ENCODE data around the gene SFT2D2. TPM values are rescaled to one million over a fixed set of nuclear protein-coding genes. Genes with fewer than 3 reads are reported as not detected.
"Not testable (repeated sequence)": the region's sequence is repeated elsewhere in the genome, so short reads cannot be mapped to it uniquely, and the experiment has no call there.

SFT2D2 gene
- polyA plus RNA-seq (ENCODE audit: insufficient read length in 3 of 3), result 10 to 100 TPM; 16.1 to 17.3 (median 16.4) TPM

DNA sequence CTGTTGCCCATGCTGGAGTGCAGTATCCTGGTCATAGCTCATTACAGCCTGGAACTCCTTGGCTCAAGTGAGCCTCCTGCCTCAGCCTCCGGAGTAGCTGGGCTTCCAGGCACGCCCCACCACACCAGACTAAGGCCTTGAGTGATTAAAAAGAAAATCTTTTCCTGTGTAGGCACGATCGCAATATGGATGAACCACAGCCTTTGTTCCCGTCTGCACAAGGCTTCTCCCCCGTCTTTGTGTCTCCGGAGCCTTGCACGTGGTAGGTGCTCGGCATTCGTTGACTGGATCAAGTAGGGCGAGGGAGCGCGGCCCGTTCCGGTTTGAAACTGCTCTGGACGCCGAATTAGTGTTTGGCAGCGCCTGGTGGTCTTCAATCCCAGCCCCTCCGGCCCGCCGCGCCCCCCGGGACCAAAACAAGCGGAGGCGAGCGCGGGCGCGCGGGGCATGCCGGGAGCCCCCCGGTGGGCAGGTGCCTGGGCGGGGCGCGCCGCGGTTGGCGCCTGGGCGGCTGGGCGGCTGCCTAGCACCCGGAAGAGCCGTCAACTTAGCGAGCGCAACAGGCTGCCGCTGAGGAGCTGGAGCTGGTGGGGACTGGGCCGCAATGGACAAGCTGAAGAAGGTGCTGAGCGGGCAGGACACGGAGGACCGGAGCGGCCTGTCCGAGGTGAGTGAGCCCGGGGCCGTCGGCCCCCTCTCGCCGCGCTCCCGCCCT is at the start of gene SFT2D2:
TSS of gene SFT2D2 (plus strand) at position 529 of the 715 bp plus-strand sequence. CDS start at position 605, 76 bp downstream.
- DNase-seq (ENCODE audit: low read depth in 3 of 3, low spot score in 2 of 3), result peak; percentile 58 to 67 (median 58)

DNA sequence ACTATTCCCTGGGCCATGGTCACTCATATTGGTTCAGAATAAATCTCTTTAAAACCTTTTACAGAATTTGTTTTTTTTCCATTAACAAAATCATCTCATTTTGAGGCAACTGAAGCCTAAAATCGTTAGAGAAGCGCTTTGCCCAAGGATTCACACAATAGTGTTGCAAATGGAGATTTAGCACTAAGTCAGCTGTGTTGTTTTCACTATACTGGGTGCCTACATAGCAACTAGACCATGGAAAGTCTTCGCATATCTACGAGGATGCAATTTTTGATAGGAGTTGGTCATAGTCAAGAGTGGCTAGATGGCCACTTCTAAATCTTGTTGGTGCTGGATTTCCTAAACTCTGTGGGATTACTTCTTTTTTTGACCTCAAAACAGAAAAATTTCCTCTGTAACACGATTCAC is 47.6 kb upstream of the SFT2D2 start:
- DNase-seq (ENCODE audit: low read depth in 3 of 3, low spot score in 2 of 3), result no peak

DNA sequence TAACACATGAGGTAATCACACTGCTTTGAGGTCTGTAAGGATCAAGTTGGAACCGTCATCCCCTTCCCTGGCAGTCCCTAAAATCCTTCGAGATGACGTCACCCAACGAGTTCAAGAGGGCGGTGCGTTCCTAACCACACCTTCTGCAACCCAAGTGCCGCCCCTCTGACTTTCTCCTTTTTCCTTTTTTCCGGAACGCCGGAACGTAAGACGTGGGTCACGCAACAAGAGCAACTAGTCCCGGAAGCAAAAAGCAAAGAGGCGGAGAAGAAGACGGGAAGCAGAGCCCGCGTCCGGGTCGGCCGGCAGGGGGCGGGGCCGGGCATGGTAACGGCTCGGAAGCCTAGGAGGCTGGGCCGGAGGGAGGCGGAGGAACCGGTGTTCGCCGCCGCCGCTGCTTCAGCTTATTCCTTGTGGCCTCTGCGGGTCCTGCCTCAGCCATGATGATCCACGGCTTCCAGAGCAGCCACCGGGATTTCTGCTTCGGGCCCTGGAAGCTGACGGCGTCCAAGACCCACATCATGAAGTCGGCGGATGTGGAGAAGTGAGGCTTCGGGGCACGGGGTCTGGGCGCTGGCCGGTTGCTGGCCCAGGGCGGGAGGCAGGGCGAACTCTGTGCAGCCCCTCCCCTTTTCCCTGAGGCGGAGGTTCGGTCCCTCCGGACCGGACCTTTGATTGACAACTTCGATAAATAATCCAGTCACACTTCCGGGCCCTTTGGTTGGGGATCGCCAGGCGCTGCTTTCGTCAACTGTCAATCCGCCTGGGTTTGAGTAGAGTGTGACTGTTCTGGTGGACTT is 47.0 kb upstream of the SFT2D2 start, which contains the start of gene TIPRL:
TSS of gene TIPRL (plus strand) at position 325 of the 800 bp plus-strand sequence. CDS start at position 441, 116 bp downstream.
- DNase-seq (ENCODE audit: low read depth in 3 of 3, low spot score in 2 of 3), result peak; percentile 94 to 95 (median 95)

DNA sequence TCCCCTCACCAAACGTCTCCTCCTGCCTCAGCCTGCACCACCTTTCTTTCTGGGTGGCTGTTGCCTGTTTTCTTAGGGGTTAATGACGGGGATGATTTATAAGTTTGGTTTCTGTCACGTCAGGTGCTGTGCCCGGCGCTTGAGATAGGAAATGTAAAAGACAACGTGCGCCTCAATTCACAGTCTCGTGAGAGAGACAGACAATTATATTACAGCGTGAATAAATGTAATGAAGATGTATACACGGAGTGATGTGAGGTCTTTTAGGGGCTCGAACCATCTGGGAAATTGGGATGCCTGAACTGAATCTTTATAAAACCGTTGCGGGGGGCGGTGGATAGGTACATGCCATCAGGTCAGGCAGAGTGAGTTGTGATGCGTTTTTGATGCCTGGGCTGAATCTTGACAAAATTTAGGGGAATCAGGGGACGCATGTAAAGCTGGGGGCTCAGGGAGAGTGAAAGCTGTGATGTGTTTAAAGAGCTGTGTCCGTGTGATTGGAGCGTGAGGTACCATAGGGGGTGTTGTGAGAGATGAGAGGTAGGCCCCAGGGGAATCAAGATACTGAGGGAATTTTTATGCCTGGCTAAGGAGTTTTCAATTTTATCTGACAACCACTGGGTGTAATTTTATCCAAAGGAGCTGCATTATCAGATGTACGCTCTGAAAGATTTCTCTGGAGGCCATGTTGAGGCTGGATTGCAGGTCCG is 46.2 kb upstream of the SFT2D2 start:
- DNase-seq (ENCODE audit: low read depth in 3 of 3, low spot score in 2 of 3), result peak in 1 of 3 donors; percentile 3

DNA sequence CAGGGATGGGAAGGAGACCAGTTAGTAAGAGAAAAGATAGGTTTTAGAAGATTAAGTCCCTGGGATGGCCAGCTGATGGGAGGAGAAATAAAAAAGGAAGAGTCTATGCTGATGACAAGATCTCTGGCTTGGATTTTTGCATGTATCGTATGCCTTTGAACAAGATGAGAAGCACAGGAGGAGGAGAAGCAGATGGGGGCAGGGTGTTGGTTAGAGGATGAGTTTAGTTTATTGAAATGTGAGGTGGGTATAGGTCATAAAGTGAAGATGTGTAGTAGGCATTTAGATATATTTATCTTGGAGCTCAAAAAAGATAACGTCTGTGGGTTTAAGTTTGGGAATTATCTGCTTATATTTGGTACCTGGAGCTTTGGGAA is 45.7 kb upstream of the SFT2D2 start:
- DNase-seq (ENCODE audit: low read depth in 3 of 3, low spot score in 2 of 3), result peak in 1 of 3 donors; percentile 3

DNA sequence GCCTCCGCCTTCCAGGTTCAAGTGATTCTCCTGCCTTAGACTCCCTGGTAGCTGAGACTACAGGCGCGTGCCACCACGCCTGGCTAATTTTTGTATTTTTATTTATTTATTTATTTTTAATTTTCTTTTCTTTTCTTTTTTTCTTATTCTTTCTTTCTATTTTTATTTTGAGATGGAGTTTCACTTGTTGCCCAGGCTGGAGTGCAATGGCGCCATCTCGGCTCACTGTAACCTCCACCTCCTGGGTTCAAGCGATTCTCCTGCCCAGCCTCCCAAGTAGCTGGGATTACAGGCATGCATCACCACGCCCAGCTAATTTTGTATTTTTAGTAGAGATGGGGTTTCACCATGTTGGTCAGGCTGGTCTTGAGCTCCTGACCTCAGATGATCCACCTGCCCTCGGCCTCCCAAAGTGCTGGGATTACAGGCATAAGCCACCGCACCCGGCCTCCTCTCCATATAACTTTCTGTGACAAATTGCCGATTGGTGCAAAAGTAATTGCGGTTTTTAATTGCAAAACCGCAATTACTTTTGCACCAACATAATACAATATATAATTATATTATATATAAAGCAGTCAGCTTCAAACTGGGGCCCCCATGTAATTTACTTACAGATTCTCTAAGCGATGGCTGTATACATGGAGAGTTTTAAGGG is 44.6 kb upstream of the SFT2D2 start:
- not testable (repeated sequence) for DNase-seq (ENCODE audit: low read depth in 3 of 3, low spot score in 2 of 3)

DNA sequence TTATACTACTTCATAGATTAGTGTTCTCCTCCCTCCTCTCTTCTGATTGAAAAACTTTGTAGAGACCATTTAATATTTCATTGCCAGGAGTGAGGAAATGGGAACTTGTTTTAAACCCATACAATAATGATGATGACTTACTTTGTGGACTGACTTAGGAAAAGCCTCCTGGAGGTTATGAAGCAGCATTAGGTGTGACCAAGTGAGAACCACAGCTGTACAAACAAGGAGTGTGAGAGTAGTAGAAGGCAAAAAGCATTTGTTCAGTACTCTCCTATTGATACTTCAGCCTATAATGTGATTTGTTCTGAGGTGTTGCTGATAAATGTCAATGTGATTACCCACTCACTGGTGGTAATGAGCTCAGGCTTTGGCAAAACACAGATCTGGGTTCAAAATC is 38.6 kb upstream of the SFT2D2 start:
- no peak for DNase-seq (ENCODE audit: low read depth in 3 of 3, low spot score in 2 of 3)

DNA sequence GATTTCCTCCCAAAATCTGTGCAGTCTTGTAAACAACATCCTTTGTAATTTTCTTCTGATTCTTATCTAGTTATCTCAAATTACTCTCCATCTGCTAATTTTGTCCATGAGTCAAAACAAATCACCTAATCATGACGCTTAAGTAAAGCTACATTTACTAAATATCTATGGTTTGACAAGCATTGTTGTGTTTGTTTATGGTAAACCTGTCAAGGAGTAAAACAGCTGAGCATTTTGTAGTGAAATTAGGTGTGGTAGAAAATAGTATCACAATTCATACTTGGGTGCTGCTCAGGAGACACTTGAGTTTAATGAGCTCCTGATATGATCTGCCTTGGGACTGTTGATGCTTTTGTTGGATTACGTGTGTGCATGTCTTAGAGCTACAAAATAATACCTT is 35.4 kb upstream of the SFT2D2 start:
- DNase-seq (ENCODE audit: low read depth in 3 of 3, low spot score in 2 of 3), result no peak

DNA sequence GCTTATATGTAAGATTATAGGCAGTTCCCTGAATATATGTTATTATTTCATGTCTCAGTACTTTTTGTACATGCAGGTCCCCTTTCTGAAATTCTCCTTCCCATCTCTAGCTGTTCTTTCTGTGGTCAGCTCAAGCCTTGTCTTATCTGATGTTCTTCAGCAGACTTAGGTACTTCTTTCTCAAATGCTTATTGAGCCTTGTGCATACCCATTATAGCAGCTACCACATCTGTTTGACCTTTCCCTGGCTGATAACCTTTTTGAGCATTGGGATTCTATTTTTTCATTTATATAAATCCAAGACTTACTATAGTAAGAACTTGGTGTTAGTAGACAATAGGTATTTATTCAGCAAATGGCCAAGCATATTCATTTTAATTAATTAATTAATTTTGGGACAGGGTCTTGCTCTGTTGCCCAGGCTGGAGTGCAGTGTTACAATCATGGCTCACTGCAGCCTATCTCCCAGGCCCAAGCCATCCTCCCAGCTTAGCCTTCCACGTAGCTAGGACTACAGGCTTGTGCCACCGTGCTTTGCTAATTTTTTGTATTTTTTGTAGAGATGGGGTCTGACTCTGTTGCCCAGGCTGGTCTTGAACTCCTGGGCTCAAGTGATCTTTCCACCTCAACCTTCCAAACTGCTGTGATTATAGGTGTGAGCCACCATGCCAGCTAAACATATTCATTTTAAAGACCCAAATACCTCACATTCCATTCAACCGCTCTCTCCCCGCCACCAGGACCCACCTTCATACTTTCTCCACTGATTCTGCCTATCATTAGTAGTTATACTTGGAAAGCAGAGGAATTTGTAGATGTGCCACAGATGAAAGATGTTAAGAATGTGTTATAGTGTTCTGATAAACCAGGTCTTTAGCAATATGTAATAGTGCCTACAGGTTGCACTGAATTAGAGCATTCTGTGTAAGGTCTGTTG is 30.3 kb upstream of the SFT2D2 start:
- no peak for DNase-seq (ENCODE audit: low read depth in 3 of 3, low spot score in 2 of 3)

DNA sequence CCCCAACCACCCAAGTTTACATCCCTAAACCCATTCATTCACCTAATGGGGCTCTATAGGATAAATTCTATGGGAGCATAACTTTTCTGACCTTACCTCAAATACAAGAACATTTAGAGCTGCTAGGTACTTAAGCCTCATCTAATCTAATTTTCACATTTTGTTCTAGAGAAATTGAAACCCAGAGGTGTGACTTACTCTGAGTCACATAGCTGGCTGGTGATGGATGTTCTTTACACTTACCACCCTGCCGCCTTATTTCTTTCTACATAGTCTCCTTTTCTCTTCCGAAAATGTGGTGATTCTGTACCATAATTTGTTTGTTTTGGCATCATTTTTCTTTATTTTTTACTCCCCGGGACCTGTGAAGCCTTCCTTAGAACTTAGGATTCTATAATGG is 26.7 kb upstream of the SFT2D2 start:
- no peak for DNase-seq (ENCODE audit: low read depth in 3 of 3, low spot score in 2 of 3)

DNA sequence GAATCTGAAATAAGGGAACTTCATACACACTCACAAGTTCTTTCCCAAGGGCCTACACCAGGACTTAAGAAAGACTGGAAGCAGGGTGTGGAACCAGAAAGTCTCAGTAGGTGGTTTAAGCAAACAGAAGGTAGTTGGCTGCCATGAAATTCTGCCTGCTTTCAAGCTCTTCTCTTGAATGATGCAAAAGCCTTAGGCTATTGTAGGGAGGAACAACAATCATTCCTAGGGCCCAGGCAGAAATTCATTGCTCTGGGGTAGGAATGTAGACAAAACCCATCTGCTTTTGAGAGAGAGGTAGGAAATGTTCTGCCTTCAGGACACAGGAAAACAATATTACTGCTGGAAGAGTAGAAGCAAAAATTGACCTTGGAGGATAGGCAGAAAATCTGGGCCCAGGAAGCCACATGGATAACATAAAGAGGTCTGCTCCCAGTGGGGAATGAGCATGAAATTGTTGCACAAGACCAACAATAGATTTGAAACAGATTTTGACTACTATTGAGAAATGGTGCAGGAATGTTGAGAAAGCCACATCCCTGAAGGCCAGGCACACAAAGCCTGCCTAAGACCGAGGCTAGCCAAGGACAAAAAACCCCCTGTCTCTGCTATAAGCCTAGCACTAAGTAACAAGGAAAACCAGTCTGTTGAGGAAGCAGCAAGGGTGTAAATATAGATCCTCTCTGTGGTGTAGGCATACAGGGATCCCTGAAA is 22.7 kb upstream of the SFT2D2 start:
- no peak for DNase-seq (ENCODE audit: low read depth in 3 of 3, low spot score in 2 of 3)

DNA sequence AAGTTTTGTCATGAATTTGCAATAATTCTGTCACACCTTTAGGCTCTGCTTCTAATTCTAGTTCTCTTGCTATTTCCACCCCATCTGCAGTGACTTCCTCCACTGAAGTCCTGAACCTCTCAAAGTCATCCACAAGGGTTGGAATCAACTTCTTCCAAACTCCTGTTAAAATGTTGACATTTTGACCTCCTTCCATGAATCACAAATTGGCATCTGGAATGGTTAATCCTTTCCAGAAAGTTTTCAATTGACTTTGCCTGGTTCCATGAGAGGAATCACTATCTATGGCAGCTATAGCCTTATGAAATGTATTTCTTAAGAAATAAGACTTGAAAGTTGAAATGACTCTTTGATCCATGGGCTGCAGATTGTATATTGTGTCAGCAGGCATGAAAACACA is 19.7 kb upstream of the SFT2D2 start:
- DNase-seq (ENCODE audit: low read depth in 3 of 3, low spot score in 2 of 3), result no peak

DNA sequence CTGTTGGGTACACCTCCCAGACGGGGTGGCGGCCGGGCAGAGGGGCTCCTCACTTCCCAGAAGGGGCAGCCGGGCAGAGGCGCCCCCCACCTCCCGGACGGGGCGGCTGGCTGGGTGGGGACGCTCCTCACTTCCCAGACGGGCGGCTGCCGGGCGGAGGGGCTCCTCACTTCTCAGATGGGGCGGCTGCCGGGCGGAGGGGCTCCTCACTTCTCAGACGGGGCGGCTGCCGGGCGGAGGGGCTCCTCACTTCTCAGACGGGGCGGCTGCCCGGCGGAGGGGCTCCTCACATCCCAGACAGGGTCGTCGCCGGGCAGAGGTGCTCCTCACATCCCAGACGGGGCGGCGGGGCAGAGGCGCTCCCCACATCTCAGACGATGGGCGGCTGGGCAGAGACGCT is 18.1 kb upstream of the SFT2D2 start:
- DNase-seq (ENCODE audit: low read depth in 3 of 3, low spot score in 2 of 3), result not testable (repeated sequence)

DNA sequence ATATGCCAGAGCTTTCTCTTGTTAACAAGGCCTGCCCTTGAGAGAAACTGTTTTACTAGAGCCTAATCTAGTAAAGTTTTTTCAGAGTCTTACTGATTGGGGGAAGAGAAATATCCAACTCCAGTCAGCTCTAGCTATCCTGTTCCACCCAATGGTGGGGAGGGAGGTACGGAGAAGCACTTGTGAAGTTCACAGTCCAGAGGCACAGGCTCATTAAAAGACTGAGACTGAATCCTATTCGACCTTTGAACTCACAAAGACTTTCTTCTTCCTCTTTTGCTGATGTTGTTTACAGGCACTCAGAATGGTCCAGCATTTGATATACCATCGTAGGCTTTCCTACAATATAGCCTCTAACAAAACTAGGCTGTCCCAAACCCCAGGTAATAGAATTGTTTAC is 15.5 kb upstream of the SFT2D2 start:
- DNase-seq (ENCODE audit: low read depth in 3 of 3, low spot score in 2 of 3), result no peak

DNA sequence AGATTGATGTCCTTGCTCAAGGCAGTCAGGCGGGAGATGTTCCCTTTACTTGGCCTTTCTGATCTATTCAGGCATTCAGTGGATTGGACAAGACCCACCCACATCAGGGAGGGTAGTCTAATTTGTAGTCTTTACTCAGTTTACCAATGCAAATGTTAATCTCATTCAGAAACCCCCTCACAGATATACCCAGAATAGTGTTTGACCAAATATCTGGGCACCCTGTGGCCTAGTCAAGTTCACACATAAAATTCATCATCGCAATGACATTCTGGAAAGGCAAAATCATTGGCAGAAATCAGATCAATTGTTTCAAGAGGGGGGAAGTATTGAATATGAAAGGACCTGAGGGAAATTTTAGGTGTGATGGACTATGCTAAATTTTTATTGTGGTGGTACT is 12.5 kb upstream of the SFT2D2 start:
- no peak for DNase-seq (ENCODE audit: low read depth in 3 of 3, low spot score in 2 of 3)

DNA sequence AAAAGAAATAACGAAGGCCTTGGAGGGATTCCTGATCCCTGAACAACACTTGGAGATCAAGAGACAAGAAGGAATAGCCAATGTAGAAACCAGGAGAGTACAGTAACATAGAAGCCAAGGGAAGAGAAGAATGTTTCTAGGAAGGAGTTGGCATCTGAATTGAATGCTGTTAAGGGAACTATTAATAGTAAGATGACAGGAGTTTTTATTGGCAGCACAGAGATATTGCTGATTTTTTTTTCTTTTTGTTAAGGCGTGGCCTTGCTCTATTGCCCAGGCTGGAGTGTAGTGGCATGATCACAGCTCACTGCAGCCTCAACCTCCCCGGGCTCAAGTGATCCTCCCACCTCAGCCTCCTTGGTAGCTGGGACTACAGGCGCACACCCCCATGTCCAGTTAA is 9.6 kb upstream of the SFT2D2 start:
- no peak for DNase-seq (ENCODE audit: low read depth in 3 of 3, low spot score in 2 of 3)

DNA sequence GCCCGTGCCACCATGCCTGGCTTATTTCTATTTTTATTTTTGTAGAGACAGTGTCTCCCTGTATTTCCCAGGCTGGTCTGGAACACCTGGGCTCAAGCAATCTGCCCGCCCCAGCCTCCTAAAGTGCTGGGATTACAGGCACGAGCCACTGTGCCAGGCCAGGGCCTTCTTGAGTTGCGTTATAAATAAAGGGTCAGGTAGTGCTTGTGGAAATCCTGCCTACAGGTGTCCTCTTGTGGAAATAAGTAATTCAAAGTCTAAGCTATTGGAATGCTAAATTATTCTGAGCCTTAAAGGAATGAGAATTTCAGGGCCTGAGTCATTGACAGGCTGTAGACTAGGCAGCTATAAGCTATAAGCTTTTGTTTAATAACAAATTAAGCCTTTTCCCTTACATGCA is 8.1 kb upstream of the SFT2D2 start:
- no peak for DNase-seq (ENCODE audit: low read depth in 3 of 3, low spot score in 2 of 3)

DNA sequence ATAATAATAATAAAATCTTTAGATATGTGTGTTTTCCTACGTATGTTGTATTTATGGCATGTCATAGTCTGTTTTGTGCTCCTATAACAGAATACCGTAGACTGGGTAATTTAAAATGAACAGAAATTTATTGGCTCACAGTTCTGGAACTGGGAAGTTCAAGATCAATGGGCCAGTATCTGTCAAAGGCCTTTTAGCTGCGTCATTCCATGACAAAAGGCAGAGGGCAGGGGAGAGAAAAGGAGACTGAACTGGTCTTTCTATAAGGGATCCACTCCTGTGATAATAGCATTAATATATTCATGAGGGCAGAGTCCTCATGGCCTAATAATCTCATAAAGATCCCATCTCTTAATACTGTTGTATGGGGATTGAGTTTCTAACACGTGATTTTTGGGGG is 7.1 kb upstream of the SFT2D2 start:
- no peak for DNase-seq (ENCODE audit: low read depth in 3 of 3, low spot score in 2 of 3)

DNA sequence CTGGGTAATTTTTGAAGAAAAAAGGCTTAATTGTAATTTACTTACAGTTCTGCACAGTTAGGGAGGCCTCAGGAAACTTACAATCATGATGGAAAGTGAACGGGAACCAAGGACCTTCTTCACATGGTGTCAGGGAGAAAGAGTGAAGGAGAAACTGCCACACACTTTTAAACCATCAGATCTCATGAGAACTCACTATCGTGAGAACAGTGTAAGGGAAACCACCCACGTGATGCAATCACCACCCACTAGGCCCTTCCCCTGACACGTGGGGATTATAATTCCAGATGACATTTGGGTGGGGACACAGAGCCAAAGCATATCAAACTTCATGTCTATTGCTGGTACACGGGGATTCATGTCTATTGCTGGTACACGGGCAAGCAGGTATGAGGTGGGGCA is 5.3 kb upstream of the SFT2D2 start:
- DNase-seq (ENCODE audit: low read depth in 3 of 3, low spot score in 2 of 3), result no peak
